HepG2 (cell line): Measurements from ENCODE around the gene EPS8L1. TPM values are rescaled to one million over a fixed set of nuclear protein-coding genes. Genes with fewer than 3 reads are reported as not detected.
A peak's percentile ranks its signal among the peaks of the same experiment; 100 is the strongest.

ENCODE experiments used
- CHCHD3 ChIP-seq: sonication (generic); formaldehyde crosslinking; IDR thresholded peaks from 2 replicates; pipeline ENCODE4 v1.8.0; 2022; ENCODE audit warnings: mild to moderate bottlenecking, missing genetic modification reagents, moderate library complexity
- GABPA ChIP-seq, 2 experiments: IDR thresholded peaks; 2 replicates each; pipeline ENCODE4 v1.6.1; 2011 to 2016; ENCODE audit warnings: low read depth in 2 of 2, low read length in 1 of 2, missing biosample characterization in 1 of 2, missing genetic modification characterization in 1 of 2
- HHEX ChIP-seq: IDR thresholded peaks from 2 replicates; pipeline ENCODE4 v1.6.1; 2016; ENCODE audit warnings: control low read depth
- HIVEP1 ChIP-seq: sonication (generic); formaldehyde crosslinking; IDR thresholded peaks from 2 replicates; pipeline ENCODE4 v1.4.0; 2020; ENCODE audit warnings: mild to moderate bottlenecking, missing genetic modification reagents
- ISL2 ChIP-seq: sonication (generic); formaldehyde crosslinking; IDR thresholded peaks from 2 replicates; pipeline ENCODE4 v1.5.0; 2020; ENCODE audit warnings: missing genetic modification reagents
- MIXL1 ChIP-seq: IDR thresholded peaks from 2 replicates; pipeline ENCODE4 v1.6.1; 2016
- NR2F1 ChIP-seq, 2 experiments: fragments of 450-650 bp in 1 of 2; formaldehyde crosslinking in 1 of 2; IDR thresholded peaks; 2 replicates each; pipeline versions ENCODE4 v1.5.0 to v1.6.1; 2016 to 2020; ENCODE audit warnings: mild to moderate bottlenecking in 1 of 2, missing compliant biosample characterization in 1 of 2, missing genetic modification reagents in 1 of 2, moderate library complexity in 1 of 2
- PAX8 ChIP-seq: sonication (generic); formaldehyde crosslinking; IDR thresholded peaks from 2 replicates; pipeline ENCODE4 v1.8.0; 2022; ENCODE audit warnings: mild to moderate bottlenecking, missing genetic modification reagents, borderline replicate concordance
- PTBP1 ChIP-seq: fragments of 200-400 bp; formaldehyde crosslinking; IDR thresholded peaks from 2 replicates; pipeline ENCODE4 v1.6.1; 2018; ENCODE audit warnings: low read length, low read depth; ENCODE audit not compliant: poor library complexity, severe bottlenecking
- SMAD1 ChIP-seq: sonication (generic); formaldehyde crosslinking; IDR thresholded peaks from 2 replicates; pipeline ENCODE4 v1.4.0; 2020; ENCODE audit warnings: missing genetic modification reagents, low read depth, mild to moderate bottlenecking, borderline replicate concordance
- SRSF4 ChIP-seq: fragments of 200-400 bp; formaldehyde crosslinking; IDR thresholded peaks from one replicate; pipeline ENCODE4 v1.6.1; 2018; ENCODE audit warnings: mild to moderate bottlenecking, low read depth, low read length, moderate library complexity; ENCODE audit not compliant: poor library complexity, severe bottlenecking
- TOE1 ChIP-seq: sonication (generic); formaldehyde crosslinking; IDR thresholded peaks from 2 replicates; pipeline ENCODE4 v1.4.0; 2020; ENCODE audit warnings: mild to moderate bottlenecking, missing genetic modification reagents
- ZNF17 ChIP-seq: sonication (generic); formaldehyde crosslinking; IDR thresholded peaks from 2 replicates; pipeline ENCODE4 v1.5.0; 2020; ENCODE audit warnings: mild to moderate bottlenecking, missing genetic modification reagents
- ZNF430 ChIP-seq: sonication (generic); formaldehyde crosslinking; IDR thresholded peaks from 2 replicates; pipeline ENCODE4 v1.9.0; 2021; ENCODE audit warnings: mild to moderate bottlenecking, missing genetic modification reagents
- ZNF546 ChIP-seq: sonication (generic); formaldehyde crosslinking; conservative IDR thresholded peaks from 2 replicates; pipeline ENCODE4 v1.8.1; 2023; ENCODE audit warnings: mild to moderate bottlenecking, missing genetic modification reagents
- ZNF782 ChIP-seq: sonication (generic); formaldehyde crosslinking; IDR thresholded peaks from 2 replicates; pipeline ENCODE4 v1.4.0; 2020; ENCODE audit warnings: missing genetic modification reagents, mild to moderate bottlenecking, borderline replicate concordance
- polyA plus RNA-seq, 8 experiments: library from polyadenylated mRNA; depleted of rRNA in 3 of 8; stranded (reverse) in 7 of 8; unstranded in 1 of 8; fragments of >200 nt; fragmentation: Illumina TruSeq in 4 of 8; extraction: Trizol in 4 of 8; gene quantifications; 2 replicates each; pipeline versions ENCODE4 v1.2.1 to v1.2.3, GENCODE V29; 2011 to 2016; ENCODE audit warnings: low read depth in 4 of 8, missing spikeins in 1 of 8, mixed read lengths in 1 of 8; ENCODE audit not compliant: insufficient read depth in 1 of 8
- total RNA-seq, 5 experiments: library from RNA; depleted of rRNA; stranded (reverse); fragments of >200 nt; fragmentation: Illumina TruSeq; extraction: Trizol; gene quantifications; 2 replicates each; pipeline ENCODE4 v1.2.3, GENCODE V29; 2016; ENCODE audit warnings: low read depth in 1 of 5
- TF ChIP-seq, protein P1 (sequence below): sonication (generic); formaldehyde crosslinking; IDR thresholded peaks from 2 replicates; pipeline ENCODE4 v1.4.0; 2020; ENCODE audit warnings: mild to moderate bottlenecking, missing genetic modification reagents
- TF ChIP-seq, protein P2 (sequence below): sonication (generic); formaldehyde crosslinking; IDR thresholded peaks from 2 replicates; pipeline ENCODE4 v1.4.0; 2020; ENCODE audit warnings: missing genetic modification reagents, mild to moderate bottlenecking, borderline replicate concordance
- TF ChIP-seq, protein P3 (sequence below): sonication (generic); formaldehyde crosslinking; conservative IDR thresholded peaks from 2 replicates; pipeline ENCODE4 v1.4.0; 2020; ENCODE audit warnings: missing genetic modification reagents
- TF ChIP-seq, protein P4 (sequence below): sonication (generic); formaldehyde crosslinking; IDR thresholded peaks from 2 replicates; pipeline ENCODE4 v1.5.0; 2020; ENCODE audit warnings: missing genetic modification reagents

Gene EPS8L1
- total and polyA plus RNA-seq, 2 of the 13 experiments (the other 11 are each of a cell fraction or from before 2014, with no cell fraction given) = 3.0 to 6.3 TPM

DNA sequence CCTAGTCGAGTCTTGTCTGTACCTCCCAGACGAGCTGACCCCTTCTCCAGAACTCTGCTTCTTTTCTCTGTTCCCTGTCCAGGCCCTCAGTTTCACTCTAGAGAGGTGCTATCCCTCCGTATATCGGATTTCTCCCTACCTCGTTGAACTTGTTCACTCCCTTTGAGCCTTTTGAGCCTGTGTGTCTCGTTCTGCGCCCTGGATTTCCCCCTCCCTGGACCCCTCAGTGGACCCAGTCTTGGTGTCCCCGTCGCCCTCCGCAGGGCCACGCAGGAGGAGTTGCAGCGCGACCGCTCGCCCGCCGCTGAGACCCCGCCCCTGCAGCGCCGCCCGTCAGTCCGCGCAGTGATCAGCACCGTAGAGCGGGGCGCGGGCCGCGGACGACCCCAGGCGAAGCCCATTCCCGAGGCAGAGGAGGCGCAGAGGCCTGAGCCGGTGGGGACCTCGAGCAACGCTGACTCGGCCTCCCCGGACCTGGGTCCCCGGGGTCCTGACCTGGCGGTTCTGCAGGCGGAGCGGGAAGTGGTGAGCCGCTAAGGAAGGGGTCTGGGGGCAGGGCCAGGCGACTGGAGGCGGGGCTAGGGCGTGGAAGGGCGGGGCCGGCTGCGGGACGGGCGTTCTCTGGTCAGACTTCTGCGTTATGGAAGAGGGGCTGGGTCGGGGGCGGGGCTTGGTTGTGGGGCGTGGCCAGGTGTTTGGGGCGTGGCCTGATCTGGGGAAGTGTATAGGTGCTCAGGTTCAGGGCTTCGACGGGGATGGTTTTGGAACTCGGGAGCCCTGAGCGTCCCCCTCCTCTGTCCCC lies 5.5 kb downstream of the EPS8L1 start (continued):
- no peak for TF ChIP-seq MIXL1 (CRISPR knock-in tag)
- TF ChIP-seq NR2F1 (CRISPR knock-in tag; IDR thresholded peaks at IDR 0.05) = no peak
- TF ChIP-seq, protein P1, sequence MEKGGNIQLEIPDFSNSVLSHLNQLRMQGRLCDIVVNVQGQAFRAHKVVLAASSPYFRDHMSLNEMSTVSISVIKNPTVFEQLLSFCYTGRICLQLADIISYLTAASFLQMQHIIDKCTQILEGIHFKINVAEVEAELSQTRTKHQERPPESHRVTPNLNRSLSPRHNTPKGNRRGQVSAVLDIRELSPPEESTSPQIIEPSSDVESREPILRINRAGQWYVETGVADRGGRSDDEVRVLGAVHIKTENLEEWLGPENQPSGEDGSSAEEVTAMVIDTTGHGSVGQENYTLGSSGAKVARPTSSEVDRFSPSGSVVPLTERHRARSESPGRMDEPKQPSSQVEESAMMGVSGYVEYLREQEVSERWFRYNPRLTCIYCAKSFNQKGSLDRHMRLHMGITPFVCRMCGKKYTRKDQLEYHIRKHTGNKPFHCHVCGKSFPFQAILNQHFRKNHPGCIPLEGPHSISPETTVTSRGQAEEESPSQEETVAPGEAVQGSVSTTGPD (CRISPR knock-in tag) = no peak
- TF ChIP-seq, protein P2, sequence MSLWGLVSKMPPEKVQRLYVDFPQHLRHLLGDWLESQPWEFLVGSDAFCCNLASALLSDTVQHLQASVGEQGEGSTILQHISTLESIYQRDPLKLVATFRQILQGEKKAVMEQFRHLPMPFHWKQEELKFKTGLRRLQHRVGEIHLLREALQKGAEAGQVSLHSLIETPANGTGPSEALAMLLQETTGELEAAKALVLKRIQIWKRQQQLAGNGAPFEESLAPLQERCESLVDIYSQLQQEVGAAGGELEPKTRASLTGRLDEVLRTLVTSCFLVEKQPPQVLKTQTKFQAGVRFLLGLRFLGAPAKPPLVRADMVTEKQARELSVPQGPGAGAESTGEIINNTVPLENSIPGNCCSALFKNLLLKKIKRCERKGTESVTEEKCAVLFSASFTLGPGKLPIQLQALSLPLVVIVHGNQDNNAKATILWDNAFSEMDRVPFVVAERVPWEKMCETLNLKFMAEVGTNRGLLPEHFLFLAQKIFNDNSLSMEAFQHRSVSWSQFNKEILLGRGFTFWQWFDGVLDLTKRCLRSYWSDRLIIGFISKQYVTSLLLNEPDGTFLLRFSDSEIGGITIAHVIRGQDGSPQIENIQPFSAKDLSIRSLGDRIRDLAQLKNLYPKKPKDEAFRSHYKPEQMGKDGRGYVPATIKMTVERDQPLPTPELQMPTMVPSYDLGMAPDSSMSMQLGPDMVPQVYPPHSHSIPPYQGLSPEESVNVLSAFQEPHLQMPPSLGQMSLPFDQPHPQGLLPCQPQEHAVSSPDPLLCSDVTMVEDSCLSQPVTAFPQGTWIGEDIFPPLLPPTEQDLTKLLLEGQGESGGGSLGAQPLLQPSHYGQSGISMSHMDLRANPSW (CRISPR knock-in tag) = no peak
- TF ChIP-seq GABPA (IDR thresholded peaks at IDR 0.05; ENCODE audit: low read depth, low read length) = no peak
- no peak for TF ChIP-seq GABPA (CRISPR knock-in tag; IDR thresholded peaks at IDR 0.05; ENCODE audit: low read depth)
- TF ChIP-seq ISL2 (CRISPR knock-in tag) = no peak
- TF ChIP-seq ZNF430 (CRISPR knock-in tag) = no peak; the same call in 1 of the 2 replicates
- no peak for TF ChIP-seq ZNF17 (CRISPR knock-in tag)
- no peak for TF ChIP-seq ZNF546 (CRISPR knock-in tag)
- no peak for TF ChIP-seq TOE1 (CRISPR knock-in tag)
- no peak for TF ChIP-seq PAX8 (CRISPR knock-in tag)
- TF ChIP-seq, protein P3, sequence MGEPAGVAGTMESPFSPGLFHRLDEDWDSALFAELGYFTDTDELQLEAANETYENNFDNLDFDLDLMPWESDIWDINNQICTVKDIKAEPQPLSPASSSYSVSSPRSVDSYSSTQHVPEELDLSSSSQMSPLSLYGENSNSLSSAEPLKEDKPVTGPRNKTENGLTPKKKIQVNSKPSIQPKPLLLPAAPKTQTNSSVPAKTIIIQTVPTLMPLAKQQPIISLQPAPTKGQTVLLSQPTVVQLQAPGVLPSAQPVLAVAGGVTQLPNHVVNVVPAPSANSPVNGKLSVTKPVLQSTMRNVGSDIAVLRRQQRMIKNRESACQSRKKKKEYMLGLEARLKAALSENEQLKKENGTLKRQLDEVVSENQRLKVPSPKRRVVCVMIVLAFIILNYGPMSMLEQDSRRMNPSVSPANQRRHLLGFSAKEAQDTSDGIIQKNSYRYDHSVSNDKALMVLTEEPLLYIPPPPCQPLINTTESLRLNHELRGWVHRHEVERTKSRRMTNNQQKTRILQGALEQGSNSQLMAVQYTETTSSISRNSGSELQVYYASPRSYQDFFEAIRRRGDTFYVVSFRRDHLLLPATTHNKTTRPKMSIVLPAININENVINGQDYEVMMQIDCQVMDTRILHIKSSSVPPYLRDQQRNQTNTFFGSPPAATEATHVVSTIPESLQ (CRISPR knock-in tag) = no peak
- TF ChIP-seq SRSF4 = no peak
- peak; percentile 60; the same call in 1 of the 2 replicates for TF ChIP-seq HIVEP1 (CRISPR knock-in tag)
- no peak for TF ChIP-seq SMAD1 (CRISPR knock-in tag)
- TF ChIP-seq ZNF782 (CRISPR knock-in tag) = no peak
- TF ChIP-seq, protein P4, sequence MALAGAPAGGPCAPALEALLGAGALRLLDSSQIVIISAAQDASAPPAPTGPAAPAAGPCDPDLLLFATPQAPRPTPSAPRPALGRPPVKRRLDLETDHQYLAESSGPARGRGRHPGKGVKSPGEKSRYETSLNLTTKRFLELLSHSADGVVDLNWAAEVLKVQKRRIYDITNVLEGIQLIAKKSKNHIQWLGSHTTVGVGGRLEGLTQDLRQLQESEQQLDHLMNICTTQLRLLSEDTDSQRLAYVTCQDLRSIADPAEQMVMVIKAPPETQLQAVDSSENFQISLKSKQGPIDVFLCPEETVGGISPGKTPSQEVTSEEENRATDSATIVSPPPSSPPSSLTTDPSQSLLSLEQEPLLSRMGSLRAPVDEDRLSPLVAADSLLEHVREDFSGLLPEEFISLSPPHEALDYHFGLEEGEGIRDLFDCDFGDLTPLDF (CRISPR knock-in tag) = no peak
- no peak for TF ChIP-seq PTBP1
- TF ChIP-seq CHCHD3 = no peak
- TF ChIP-seq HHEX (CRISPR knock-in tag) = no peak
